DMS153 treated with DMSO at 0.1 percent for 48 hours (cell line): Measurements from ENCODE around the gene QPRT.
"Not testable (repeated sequence)": the region's sequence is repeated elsewhere in the genome, so short reads cannot be mapped to it uniquely, and the experiment has no call there.

Experiments
- DNase-seq: peaks from one replicate; lab custom pipeline; 2025; ENCODE audit not compliant: unreplicated experiment; lab: John Stamatoyannopoulos, UW

QPRT gene

GRCh38 chr16:29678691-29679267 lies at the start of gene QPRT:
Gene QPRT (plus strand): TSS chr16:29679180. CDS start chr16:29679198, 18 bp downstream.
- DNase-seq = no peak

- not testable (repeated sequence) for DNase-seq
These were observed 49.7 kb upstream of the QPRT start for GRCh38 chr16:29629318-29629717.

GRCh38 chr16:29631658-29632057 lies 47.3 kb upstream of the QPRT start:
- DNase-seq = not testable (repeated sequence)

- not testable (repeated sequence) for DNase-seq
These were observed 43.1 kb upstream of the QPRT start for GRCh38 chr16:29635902-29636301.

GRCh38 chr16:29636368-29636767 lies 42.6 kb upstream of the QPRT start:
- DNase-seq = not testable (repeated sequence)

- not testable (repeated sequence) for DNase-seq
These were observed 40.2 kb upstream of the QPRT start for GRCh38 chr16:29638751-29639150.

GRCh38 chr16:29641561-29641960 lies 37.4 kb upstream of the QPRT start:
- DNase-seq = no peak

- DNase-seq = no peak
These were observed 35.4 kb upstream of the QPRT start for GRCh38 chr16:29643596-29643995.

GRCh38 chr16:29644338-29644857 lies 34.6 kb upstream of the QPRT start:
- no peak for DNase-seq

- no peak for DNase-seq
These were observed 33.8 kb upstream of the QPRT start for GRCh38 chr16:29644973-29645693.

- DNase-seq = no peak
These were observed 33.2 kb upstream of the QPRT start for GRCh38 chr16:29645694-29646187.

GRCh38 chr16:29646947-29647346 lies 32.0 kb upstream of the QPRT start:
- no peak for DNase-seq

- DNase-seq = no peak
These were observed 29.1 kb upstream of the QPRT start for GRCh38 chr16:29649588-29650494.

- no peak for DNase-seq
These were observed 28.2 kb upstream of the QPRT start for GRCh38 chr16:29650771-29651170.

- DNase-seq = no peak
These were observed 27.1 kb upstream of the QPRT start for GRCh38 chr16:29651774-29652349.

GRCh38 chr16:29653471-29653870 lies 25.5 kb upstream of the QPRT start:
- DNase-seq = no peak

GRCh38 chr16:29653890-29654289 lies 25.1 kb upstream of the QPRT start:
- DNase-seq = not testable (repeated sequence)

GRCh38 chr16:29656688-29657523 lies 22.1 kb upstream of the QPRT start:
- DNase-seq = no peak

GRCh38 chr16:29658705-29659104 lies 20.3 kb upstream of the QPRT start:
- no peak for DNase-seq
